KMS-11 (cell line): ENCODE measurements around the gene CAMK1G.

ENCODE experiments used
- H2AFZ ChIP-seq: fragments of 200-600 bp; sonication (generic); 2 replicates; pipeline ENCODE4 v1.6.1; 2016; ENCODE audit warnings: antibody characterized with exemption, mixed run types, low read depth
- H3K27ac ChIP-seq: fragments of 200-600 bp; sonication (generic); 2 replicates; pipeline ENCODE4 v1.6.1; 2016; ENCODE audit warnings: mild to moderate bottlenecking, mixed run types
- H3K27me3 ChIP-seq: fragments of 200-600 bp; sonication (generic); 2 replicates; pipeline ENCODE4 v1.6.1; 2017; ENCODE audit warnings: mild to moderate bottlenecking, low read depth, mixed run types, moderate library complexity; ENCODE audit not compliant: insufficient read depth
- H3K36me3 ChIP-seq: fragments of 200-600 bp; sonication (generic); 2 replicates; pipeline ENCODE4 v1.6.1; 2017; ENCODE audit warnings: mild to moderate bottlenecking, mixed run types; ENCODE audit not compliant: insufficient read depth
- H3K4me1 ChIP-seq: fragments of 200-600 bp; sonication (generic); 2 replicates; pipeline ENCODE4 v1.6.1; 2016; ENCODE audit warnings: mild to moderate bottlenecking, low read depth, mixed run types; ENCODE audit not compliant: poor library complexity, severe bottlenecking
- H3K4me2 ChIP-seq: fragments of 200-600 bp; sonication (generic); 2 replicates; pipeline ENCODE4 v1.7.0; 2016; ENCODE audit warnings: mild to moderate bottlenecking, mixed run types
- H3K4me3 ChIP-seq: fragments of 200-600 bp; sonication (generic); IDR thresholded peaks from 2 replicates; pipeline ENCODE4 v1.6.1; 2017; ENCODE audit warnings: low read depth, low read length, mixed read lengths; ENCODE audit not compliant: insufficient read depth
- H3K79me2 ChIP-seq: fragments of 200-600 bp; sonication (generic); 2 replicates; pipeline ENCODE4 v1.6.1; 2016; ENCODE audit warnings: low read depth, mixed run types; ENCODE audit not compliant: insufficient read depth
- H3K9ac ChIP-seq: fragments of 200-600 bp; sonication (generic); 2 replicates; pipeline ENCODE4 v1.6.1; 2016; ENCODE audit warnings: mild to moderate bottlenecking, mixed run types
- H4K20me1 ChIP-seq: fragments of 200-600 bp; sonication (generic); 2 replicates; pipeline ENCODE4 v1.6.1; 2016; ENCODE audit warnings: mild to moderate bottlenecking, mixed run types; ENCODE audit not compliant: insufficient read depth
- CTCF ChIP-seq: fragments of 200-600 bp; sonication (generic); conservative IDR thresholded peaks from 2 replicates; pipeline ENCODE4 v1.6.1; 2017; ENCODE audit warnings: low read depth, mild to moderate bottlenecking, antibody characterized with exemption, low read length, moderate library complexity, mixed read lengths

The CAMK1G gene

DNA sequence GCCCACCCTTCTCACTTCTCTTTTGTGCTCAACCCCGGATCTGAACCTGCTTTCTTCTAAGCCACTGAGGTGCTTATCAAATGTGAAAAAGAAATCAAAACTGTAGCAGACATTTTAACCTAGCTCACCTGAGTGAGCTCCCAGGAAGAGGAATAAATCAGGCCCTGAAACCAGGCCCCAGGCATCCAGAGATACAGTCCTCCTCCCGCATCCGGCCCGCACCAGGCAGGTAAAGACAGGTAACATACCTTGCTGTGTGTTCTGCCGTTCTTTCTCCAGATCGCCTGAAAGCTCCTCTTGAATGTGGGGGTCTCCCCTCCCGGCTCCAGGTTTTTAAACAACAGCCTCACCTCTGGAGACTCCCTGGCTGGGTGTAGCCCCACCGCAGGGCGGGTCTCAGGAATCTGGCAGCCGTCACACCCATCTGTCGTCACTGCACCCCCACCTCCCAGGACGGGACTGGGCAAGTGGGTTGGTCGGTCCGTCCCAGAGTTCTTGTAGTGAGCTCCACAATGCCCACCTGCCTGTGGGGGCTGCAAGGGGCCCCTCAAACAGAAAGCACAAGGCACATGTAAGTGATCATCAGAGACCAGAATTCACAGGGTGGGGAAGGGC is 68.7 kb downstream of the CAMK1G start, which contains the start of gene LAMB3:
LAMB3 (minus strand) TSS at position 305 of the 615 bp plus-strand sequence. CDS start 1,481 bp downstream, outside the sequence.
- H3K27ac ChIP-seq, result no peak within 1 kb of the TSS
- no peaks in the 10 kb centered on the region for H4K20me1 ChIP-seq
- no peaks in the 10 kb centered on the region for H3K27me3 ChIP-seq
- no peak within 1 kb of the TSS for H3K4me2 ChIP-seq
- H3K4me1 ChIP-seq, result no peaks in the 10 kb centered on the region
- no peaks in the 10 kb centered on the region for H3K79me2 ChIP-seq
- no peak for TF ChIP-seq CTCF
- no peaks in the 10 kb centered on the region for H3K36me3 ChIP-seq
- no peak within 1 kb of the TSS for H2AFZ ChIP-seq
- no peak within 1 kb of the TSS for H3K9ac ChIP-seq
- no peak within 1 kb of the TSS for H3K4me3 ChIP-seq

- H3K36me3 ChIP-seq, result no peaks in the 10 kb centered on the region
- no peak overlapping the region for H3K4me2 ChIP-seq
- H3K27ac ChIP-seq, result no peak overlapping the region
- H3K9ac ChIP-seq, result no peak overlapping the region
- no peak for TF ChIP-seq CTCF
- no peaks in the 10 kb centered on the region for H3K79me2 ChIP-seq
- no peak overlapping the region for H2AFZ ChIP-seq
- H4K20me1 ChIP-seq, result no peaks in the 10 kb centered on the region
- no peaks in the 10 kb centered on the region for H3K4me1 ChIP-seq
- H3K27me3 ChIP-seq, result no peaks in the 10 kb centered on the region
- H3K4me3 ChIP-seq, result no peak overlapping the region
These were observed 69.4 kb downstream of the CAMK1G start for GRCh38 chr1:209652873-209653401.

DNA sequence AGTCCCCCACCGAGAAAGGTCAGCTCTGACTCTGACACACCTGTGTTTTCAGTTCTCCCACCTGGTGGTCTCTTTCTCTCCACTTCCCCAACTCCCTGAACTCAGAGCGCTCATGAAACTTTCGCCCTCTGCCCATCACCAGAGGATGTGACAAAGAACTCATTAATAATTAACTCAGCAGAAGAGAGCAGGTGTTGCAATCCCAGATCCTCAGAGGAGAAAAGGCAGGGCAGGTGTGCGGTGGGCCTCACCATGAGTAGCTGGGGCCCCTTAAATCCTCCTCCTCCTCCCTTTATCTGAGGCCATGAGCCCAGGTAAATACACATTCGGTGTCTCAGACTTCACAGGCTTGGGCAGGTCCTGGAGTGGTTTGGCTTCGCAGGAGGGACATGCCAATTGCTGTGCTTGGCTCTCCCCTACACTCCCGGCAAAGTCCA is 70.4 kb downstream of the CAMK1G start:
- Histone ChIP-seq H3K79me2 (no peaks in the 10 kb centered on the region), H3K4me3 (no peak overlapping the region), H3K27ac (no peak overlapping the region), H3K27me3 (no peaks in the 10 kb centered on the region), H3K4me1 (no peaks in the 10 kb centered on the region), H3K4me2 (no peak overlapping the region), H3K36me3 (no peaks in the 10 kb centered on the region), H4K20me1 (no peaks in the 10 kb centered on the region), H3K9ac (no peak overlapping the region), H2AFZ (no peak overlapping the region)
- TF ChIP-seq CTCF, result no peak

GRCh38 chr1:209655411-209656231 is 72.1 kb downstream of the CAMK1G start:
- Histone ChIP-seq H3K4me1 (no peaks in the 10 kb centered on the region), H3K36me3 (no peaks in the 10 kb centered on the region), H3K27me3 (no peaks in the 10 kb centered on the region), H2AFZ (no peak overlapping the region), H3K27ac (no peak overlapping the region), H3K4me3 (no peak overlapping the region), H3K9ac (no peak overlapping the region), H3K79me2 (no peaks in the 10 kb centered on the region), H4K20me1 (no peaks in the 10 kb centered on the region), H3K4me2 (no peak overlapping the region)
- no peak for TF ChIP-seq CTCF
